Embryonic facial prominence (tissue), 1 donor: Measurements from ENCODE around the gene EFNA2.
"Not testable (repeated sequence)": the region's sequence is repeated elsewhere in the genome, so short reads cannot be mapped to it uniquely, and the experiment has no call there.

Source experiments
- DNase-seq: peaks from one replicate; pipeline ENCODE4 v3.0.0-alpha.2; 2016; ENCODE audit errors: extremely low spot score

EFNA2 gene

DNA sequence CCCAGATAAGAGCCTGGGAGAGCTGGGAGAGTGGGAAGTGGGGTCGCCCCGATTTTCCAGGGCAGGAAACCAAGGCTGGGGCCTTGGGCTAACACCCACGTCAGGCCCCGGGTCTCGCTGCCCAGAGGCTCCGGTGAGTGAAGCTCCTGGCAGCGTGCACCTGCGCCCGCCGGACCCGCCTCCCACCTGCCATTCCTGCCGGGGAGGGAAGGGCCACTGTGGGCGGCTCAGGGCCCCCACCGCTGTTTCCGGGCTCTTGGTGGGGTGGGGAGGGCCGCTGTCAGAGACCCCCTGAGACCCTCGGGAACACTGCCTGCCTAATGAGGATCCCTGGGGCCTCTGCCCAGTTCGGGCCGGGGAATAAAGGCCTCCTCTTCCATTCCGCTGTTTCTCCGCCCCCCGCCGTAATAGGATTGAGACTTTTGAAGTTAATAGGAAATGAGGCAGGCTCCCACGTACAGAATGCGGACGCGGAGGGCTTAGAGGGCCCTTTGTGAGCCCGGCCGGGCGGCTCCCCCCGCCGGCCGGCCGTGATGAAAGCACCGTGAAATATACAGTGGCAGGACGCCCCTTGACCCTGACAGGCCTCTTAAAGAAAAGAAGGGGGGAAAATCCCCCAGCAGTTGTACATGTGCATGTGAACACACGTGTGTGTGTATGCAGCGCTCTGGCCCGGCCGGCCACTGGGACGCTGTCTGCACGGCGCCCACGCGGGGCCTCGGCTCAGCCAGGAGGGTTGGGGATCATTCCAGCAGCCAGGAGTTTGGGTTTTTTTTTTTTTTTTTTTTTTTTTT is 33.2 kb downstream of the EFNA2 start:
- no peak for DNase-seq

DNA sequence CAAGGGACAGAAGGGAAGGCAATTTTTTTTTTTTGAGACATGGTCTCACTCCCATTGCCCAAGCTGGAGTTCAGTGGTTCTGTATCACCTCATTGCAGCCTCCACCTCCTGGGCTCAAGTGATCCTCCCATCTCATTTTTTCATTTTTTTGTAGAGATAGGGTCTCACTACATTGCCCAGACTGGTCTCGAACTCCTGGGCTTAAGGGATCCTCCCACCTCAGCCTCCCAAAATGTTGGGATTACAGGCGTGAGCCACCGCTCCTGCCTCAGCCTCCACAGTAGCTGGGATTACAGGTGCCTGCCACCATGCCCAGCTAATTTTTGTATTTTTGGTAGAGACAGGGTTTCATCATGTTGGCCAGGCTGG is 34.6 kb downstream of the EFNA2 start:
- DNase-seq, result not testable (repeated sequence)

DNA sequence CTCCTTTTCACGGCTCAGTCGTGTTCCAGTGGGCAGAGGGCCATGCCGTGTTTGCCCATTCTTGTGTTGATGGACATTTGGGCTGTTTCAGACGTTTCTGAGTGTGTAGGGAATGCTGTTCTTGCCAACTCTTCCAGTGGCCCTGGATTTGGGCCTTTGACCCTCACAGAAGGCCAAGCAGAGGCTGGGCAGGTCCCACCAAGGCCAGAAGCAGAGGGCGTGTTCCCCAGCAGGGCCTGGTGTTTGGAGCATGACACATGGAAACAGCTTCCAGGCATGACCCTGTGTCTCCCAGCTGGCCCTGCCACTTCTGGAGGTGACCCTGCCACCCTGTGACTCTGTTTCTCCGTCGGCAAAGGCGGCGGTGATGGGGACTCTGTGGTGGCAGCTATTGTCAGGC is 35.9 kb downstream of the EFNA2 start:
- DNase-seq, result no peak

DNA sequence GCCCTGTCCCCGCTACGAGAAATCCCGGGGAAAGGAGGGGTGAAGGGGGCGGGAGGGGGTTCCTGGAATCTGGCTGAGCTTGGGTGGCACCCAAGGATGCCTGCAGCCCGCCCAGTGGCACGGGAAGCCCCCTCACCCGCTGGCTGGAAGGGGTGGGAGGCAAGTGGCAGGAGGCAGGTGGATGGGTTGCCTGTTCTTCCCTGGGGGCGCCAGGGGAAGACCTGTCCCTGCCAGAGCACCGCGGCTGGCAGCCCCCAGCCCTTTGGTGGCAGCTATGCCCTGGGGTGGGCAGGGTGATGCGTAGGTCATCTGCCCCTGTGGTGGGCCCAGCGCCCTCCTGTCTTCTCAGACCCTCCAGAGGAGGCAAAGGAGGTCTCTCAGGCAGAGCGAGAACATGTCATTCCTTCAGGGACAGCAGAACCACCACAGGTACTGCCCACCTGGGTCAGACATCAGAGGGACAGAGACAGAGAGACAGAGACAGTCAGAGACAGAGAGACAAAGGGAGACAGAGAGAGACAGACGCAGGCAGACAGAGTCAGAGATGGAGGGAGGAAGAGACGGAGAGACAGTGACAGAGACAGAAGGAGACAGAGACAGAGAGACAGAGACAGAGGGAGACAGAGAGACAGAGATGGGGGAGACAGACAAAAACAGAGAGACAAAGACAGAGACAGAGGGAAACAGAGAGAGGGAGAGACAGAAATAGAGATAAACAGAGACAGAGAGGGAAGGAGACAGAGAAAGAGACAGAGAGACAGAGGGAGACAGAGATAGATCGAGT is 36.7 kb downstream of the EFNA2 start:
- DNase-seq, result no peak

DNA sequence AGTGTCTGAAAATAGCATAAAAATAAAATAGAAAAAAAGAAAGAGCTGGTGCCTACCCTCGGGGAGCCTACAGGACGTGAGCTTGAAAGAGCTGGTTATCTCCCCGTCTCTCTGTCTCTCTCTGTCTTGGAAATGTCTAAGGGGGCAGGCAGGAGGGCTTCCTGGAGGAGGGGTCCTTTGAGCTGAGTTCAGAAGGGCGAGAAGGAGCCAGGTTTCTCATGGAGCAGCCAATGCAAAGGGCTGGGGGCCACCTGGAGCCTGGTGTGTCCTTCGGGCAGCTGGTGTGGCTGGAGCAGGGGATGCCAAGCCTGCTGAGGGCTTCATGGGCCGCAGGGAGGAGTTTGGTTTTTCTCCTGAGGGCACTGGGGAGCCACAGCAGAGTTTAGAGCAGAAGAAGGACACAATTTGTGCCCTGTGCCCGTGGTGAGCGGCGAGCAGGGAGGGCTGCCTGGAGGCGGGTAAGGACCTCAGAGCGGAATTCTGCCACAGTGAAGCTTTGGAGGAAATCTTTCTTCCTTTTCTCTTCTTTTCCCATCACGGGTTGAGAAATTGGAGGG is 38.7 kb downstream of the EFNA2 start:
- no peak for DNase-seq

DNA sequence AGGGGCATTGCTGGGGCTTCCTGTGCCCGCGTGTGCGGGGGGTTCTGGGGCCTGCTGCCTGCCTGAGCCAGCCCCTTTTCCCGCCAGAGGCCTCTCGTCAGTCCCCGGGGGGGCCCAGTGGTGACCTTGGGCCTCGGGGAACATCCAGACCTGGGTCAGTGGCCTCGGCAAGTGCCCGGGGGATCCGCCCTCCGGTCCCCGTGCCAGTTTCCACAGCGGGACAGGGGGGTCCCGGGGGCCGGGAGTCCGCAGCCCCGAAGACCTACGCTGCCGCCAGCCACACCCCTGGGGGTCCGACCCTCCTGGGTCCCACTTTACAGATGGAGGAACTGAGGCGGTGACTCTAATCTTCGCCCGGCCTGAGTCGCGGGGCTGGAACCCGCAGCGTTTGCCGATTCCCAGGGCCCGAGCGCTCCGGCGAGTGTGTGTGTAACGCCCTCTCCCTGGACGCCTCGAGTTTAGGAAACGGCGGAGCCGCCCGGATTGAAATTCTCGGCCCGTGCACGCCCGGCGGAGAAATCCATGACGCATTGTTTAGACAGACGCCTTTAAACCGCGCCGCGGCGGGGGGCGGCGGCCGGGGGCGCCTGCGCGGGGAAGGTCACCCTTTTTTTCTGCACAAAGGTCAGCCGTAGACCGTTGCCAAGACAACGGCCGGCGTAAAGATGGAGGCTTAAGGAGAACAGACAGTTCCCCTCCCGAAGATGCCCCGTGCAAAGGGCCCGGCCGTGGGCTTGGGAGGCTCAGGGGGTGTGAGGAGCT is 39.3 kb downstream of the EFNA2 start:
- DNase-seq, result peak; percentile 43

DNA sequence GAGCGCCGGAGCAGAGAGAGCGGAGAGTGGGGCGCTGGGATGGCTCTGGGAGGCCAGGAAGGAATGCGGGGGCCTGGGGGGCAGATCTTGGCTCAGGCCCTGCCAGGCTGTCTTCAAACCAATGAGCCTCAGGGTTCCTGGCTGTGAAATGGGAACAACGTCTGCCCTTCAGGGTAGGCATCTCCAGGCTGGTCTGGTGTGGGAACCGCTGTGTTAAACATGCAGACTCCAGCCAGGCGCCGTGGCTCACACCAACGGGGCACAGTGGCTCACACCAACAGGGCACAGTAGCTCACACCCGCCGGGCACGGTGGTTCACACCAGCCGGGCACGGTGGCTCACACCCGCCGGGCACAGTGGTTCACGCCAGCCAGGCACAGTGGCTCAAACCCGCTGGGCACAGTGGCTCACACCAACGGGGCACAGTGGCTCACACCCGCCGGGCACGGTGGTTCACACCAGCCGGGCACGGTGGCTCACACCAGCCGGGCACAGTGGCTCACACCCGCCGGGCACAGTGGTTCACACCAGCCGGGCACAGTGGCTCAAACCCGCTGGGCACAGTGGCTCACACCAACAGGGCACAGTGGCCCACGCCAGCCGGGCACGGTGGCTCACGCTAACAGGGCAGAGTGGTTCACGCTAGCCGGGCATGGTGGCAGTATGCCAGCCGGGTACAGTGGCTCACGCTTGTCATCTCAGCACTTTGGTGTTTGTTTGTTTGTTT is 40.1 kb downstream of the EFNA2 start:
- no peak for DNase-seq

DNA sequence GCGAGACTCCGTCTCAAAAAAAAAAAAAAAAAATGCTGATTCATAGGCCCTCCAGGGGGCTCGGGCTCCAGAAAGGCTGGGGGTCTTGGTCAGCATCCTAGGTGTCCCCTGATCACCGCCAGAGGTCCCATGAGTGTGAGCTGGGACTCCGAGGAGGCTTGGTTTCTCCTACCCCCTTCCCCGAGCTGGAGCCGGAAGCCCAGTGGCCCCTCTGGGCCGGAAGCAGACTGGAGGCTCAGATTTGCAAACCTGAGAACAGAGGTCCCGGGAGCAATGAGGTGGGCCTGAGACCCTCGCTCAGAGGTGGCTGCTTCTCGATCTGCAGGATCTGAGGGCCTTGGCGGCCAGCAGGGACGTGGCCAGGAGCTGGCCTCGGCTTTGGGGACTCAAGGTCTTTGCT is 41.5 kb downstream of the EFNA2 start:
- DNase-seq, result no peak

DNA sequence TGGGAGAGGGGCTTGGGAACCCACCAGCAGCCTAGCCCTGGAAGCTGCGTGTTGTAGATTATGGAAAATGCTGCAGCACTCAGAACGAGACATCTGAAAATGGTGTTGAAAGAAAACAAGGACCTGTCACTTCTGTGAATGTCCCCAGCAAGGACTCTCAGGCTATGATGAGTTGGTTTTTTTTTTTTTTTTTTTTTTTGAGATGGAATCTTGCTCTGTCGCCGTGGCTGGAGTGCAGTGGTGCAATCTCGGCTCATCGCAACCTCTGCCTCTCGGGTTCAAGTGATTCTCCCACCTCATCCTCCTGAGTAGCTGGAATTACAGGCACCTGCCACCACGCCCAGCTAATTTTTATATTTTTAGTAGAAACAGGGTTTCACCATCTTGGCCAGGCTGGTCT is 46.5 kb downstream of the EFNA2 start:
- not testable (repeated sequence) for DNase-seq

DNA sequence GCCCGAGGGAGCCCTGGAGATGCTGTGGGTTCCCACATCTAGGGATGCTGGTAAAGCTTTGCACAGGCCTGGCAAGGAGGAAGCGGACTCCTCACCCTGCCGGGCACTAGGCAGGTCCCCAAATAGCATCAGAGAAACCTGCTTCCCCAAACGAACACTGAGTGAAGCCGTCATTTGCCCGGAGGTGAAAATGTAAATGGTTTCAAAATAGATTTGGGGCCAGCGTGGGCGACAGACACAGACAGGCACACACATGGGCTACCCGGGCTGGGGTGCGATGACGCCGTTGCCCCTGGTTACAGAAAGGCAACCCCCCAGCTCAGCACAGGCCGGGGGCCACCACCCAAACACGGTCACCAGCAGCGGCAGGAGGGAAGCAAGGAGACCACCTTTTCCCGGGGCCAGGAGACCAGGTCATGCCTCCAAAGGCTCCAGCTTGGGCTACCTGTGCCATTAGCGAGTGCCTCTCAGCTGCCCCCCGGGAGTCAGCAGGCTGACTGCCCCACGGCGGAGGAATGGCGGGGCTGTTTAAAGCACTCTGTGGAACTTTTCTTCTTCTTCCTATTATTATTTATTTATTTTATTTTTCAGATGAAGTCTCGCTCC is 50.5 kb downstream of the EFNA2 start:
- no peak for DNase-seq

DNA sequence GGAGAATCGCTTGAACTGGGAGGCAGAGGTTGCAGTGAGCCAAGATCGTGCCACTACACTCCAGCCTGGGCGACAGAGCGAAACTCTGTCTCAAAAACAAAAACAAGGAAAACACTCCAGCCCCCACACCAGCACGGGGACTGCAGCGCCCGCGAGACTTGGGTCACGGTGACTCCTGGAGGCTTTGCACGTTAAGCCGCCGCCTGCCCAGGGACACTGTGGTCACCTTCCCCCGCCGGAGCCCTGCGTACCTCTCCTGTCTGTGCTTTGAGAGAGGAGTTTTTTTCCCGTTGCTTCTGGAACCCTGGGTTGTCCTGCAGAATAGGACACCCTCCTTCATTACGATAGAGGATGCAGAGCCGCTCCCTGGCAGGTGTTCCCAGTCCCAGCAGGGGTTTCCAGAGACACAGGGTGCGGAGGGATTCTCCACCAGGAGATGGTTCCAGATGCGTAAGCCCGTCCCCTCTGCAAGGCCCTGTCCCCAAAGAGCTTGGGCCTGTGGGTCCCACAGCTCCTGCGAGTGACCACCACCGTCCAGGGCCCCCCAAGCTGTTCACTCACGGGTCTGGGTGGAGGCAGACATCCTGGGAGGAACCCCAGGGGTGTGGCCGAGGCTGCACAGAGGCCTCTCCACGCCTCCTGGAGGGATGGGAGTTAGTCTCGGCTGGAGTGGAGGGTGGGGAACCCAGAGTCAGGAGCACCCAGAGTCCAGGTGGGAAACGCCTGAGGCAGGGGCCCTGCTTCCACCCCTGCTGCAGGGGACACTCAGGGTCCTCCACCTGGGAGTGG is 55.2 kb downstream of the EFNA2 start:
- no peak for DNase-seq

DNA sequence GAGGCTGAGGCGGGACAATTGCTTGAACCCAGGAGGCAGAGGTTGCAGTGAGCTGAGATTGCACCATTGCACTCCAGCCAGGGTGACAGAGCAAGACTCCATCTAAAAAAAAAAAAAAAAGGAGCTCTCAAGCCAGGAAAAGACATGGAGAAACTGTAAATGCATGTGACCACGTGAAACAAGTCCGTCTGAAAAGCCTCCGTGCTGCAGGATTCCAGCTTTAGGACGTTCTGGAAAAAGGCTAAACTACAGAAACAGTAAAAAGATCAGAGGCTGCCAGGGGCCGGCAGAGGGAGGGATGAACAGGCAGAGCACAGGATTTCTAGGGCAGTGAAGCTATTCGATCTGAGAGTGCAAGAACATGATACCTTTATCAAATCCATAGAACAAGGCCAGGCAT is 57.4 kb downstream of the EFNA2 start:
- DNase-seq, result no peak

DNA sequence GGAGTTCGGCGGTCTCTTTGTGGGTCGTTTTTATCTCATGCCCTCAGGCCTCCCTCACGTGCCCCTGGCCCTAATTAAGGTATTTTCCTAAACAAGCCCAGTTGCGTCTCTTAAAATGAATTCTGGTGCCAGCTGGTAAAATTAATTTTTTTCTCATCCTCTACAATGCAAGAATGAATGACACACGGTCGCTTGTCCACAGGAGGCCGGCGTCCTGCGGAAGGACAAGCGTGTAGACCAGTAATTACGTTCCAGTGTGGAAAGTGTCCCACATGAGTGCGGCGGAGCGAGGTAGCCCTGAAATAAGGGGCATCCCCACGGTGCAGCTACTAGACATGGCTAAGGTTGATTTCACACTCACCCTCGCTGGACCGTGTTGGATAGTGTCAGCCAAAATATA is 63.5 kb downstream of the EFNA2 start:
- no peak for DNase-seq

DNA sequence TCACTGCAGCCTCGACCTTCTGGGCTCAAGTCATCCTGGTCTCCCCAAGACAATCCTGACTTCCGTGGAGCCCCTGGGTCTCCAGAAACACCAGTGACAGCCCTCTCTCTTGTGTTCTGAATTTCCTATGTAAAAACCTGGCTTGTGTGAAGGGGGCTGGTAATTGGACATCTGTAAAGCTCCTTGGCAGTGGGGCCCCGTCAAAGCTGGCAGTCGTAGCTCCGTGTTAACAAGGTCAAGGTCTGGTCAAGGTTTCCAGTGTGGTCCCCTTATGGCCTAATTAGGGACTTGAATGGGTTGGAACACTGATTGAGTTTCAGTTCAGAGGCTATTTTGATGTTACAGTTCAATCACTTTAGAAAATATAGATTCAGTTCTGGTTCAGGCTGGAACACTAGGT is 65.2 kb downstream of the EFNA2 start:
- no peak for DNase-seq
